NCI-H748 (cell line): ENCODE measurements around the gene CACNA1B.

Experiments used
- DNase-seq: peaks from one replicate; lab custom pipeline; 2025; ENCODE audit not compliant: unreplicated experiment; lab: John Stamatoyannopoulos, UW

CACNA1B gene

GRCh38 chr9:137877506-137878122 is at the start of gene CACNA1B:
Gene CACNA1B, plus strand, starts transcription at chr9:137877782. Its CDS starts 152 bp downstream, at chr9:137877934.
- peak; percentile 70 for DNase-seq

DNA sequence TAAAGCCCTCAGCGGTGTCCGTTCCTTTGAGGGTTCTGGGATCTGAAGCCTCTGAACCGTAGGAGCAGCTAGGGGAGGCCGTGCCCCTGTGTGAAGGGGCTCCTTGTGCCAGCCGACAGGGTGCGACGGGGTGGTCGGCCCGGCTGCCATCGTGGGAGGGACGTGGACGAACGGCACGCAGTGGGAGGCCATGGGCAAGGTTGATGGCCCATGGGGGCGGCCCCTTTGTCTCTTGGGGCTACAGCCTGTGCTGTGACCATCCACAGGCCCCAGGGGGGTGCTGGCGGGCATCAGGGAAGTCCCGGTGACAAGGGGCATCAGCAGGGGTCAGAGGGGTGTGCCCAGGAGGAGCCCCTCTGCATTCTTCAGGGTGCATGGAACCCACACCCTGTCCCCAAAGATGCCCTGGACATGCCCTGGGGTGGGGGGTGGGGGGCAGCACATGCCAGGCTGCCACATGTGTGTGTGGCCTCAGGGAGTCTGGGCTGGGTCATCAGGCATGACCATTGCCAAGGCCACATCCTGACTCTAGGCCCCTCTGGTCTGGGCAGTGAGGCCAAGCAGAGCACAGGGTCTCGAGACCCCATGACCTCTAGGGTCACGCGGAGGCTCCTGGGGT is 49.6 kb upstream of the CACNA1B start:
- no peak for DNase-seq

- DNase-seq, result no peak
These were observed 48.9 kb upstream of the CACNA1B start for GRCh38 chr9:137828527-137829259.

GRCh38 chr9:137829260-137829996 is 48.2 kb upstream of the CACNA1B start:
- DNase-seq, result no peak

- no peak for DNase-seq
These were observed 45.3 kb upstream of the CACNA1B start for GRCh38 chr9:137832191-137832700.

GRCh38 chr9:137832830-137833590 is 44.6 kb upstream of the CACNA1B start:
- DNase-seq, result no peak

- DNase-seq, result no peak
These were observed 43.6 kb upstream of the CACNA1B start for GRCh38 chr9:137833721-137834613.

- no peak for DNase-seq
These were observed 42.6 kb upstream of the CACNA1B start for GRCh38 chr9:137834846-137835546.

GRCh38 chr9:137836151-137836830 is 41.3 kb upstream of the CACNA1B start:
- no peak for DNase-seq

DNA sequence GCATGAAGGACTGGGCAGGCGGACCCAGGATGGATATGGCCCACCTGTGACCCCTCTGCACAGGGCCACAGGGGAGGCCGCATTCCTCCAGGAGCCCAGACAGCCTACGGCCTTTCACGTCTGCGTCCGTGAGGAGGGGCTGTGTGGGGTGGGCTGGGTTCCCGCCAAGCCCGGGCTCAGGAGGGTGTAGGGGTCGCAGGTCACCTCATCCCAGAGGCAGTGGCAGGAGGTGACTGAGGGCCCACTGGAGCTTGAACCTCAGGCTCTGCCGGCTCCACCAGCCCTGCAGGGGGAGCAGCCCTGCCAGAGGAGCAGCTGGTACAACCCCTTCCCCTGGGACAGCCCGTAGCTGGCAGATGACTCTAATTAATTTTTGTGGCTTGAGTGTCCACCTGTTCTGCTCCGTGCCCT is 40.7 kb upstream of the CACNA1B start:
- DNase-seq, result no peak

DNA sequence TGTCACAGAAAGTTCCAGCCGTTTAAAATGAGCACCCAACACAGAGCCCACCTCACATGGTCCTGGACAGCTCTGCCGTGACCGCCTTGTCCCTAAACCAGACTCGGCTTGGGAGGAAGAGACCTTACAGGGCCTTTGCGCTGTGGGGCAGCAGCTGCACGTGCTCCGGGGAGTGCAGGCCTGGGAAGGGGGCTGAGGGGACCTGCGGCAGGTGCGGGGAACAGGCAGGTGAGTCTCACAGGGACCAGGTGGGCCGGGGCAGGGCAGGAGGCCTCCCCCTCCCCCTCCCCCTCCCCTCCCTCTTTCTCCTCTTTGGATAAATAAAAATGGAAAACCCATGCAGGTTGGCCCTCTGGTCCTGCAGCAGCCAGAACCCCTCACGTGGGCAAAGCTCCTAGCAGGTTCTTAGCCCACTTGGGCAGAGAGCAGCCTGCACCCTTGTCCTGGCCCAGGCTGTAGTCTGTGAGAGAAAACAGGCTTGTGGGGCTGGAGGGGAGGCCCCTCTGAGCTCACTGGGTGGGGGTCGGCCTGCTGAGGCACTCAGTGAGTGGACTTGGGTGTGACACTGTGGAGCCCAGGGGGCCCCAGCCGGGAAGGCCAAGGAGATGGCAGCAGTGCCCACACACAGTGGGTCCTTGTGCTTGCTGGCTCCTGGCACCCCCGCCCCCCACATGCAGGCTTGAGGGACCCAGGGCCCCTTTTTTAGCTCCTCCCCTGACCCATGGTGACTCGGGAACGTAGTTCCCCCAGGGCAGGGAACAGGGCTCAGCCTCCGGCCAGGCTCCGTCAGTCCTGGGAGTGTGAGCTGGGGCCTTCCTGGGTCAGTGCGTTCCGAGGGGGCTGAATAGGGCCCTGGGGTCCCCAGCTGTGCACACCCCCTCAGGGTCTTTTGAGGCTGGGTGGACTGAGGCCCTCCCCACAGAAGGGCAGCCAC is 40.0 kb upstream of the CACNA1B start:
- no peak for DNase-seq

- DNase-seq, result no peak
These were observed 39.0 kb upstream of the CACNA1B start for GRCh38 chr9:137838576-137838975.

- DNase-seq, result no peak
These were observed 34.2 kb upstream of the CACNA1B start for GRCh38 chr9:137843355-137843754.

GRCh38 chr9:137851516-137852267 is 25.9 kb upstream of the CACNA1B start:
- no peak for DNase-seq

DNA sequence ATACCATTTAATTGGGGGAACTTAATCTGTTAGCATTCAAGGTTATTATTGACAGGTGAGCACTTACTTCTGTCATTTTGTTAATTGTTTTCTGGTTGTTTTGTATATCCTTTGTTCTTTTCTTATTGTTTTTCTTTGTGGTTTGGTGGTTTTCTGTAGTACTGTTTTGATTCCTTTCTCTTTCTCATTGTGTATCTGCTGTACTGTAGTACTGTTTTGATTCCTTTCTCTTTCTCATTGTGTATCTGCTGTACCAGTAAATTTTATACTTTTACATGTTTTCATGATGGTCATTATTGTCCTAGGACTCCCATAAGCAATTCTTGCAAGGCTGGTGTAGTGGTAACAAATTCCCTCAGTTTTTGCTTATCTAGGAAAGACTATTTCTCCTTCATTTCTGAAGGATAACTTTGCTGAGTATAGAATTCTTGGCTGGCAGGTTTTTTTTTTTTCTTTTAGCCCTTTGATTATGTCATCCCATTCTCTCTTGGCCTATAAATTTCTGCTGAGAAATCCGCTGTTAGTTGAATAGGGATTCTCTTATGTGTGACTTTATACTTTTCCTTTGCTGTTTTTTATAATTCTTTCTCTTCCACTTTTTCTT is 24.1 kb upstream of the CACNA1B start:
- no peak for DNase-seq

- DNase-seq, result no peak
These were observed 17.2 kb upstream of the CACNA1B start for GRCh38 chr9:137860361-137860760.
